DOHH2 (cell line): ENCODE data around the gene KANK3.

Experiments used
- EZH2phosphoT487 ChIP-seq: fragments of 200-600 bp; sonication (generic); IDR thresholded peaks from 2 replicates; pipeline ENCODE4 v1.6.1; 2017; ENCODE audit warnings: borderline replicate concordance, mild to moderate bottlenecking, antibody characterized with exemption, low read length, moderate library complexity, mixed read lengths
- TF ChIP-seq, protein P1 (sequence below): fragments of 200-600 bp; sonication (generic); IDR thresholded peaks from one replicate; pipeline ENCODE4 v1.5.1; 2014; ENCODE audit warnings: antibody characterized with exemption, mild to moderate bottlenecking, low read depth, low read length; ENCODE audit not compliant: poor library complexity, severe bottlenecking

DNA sequence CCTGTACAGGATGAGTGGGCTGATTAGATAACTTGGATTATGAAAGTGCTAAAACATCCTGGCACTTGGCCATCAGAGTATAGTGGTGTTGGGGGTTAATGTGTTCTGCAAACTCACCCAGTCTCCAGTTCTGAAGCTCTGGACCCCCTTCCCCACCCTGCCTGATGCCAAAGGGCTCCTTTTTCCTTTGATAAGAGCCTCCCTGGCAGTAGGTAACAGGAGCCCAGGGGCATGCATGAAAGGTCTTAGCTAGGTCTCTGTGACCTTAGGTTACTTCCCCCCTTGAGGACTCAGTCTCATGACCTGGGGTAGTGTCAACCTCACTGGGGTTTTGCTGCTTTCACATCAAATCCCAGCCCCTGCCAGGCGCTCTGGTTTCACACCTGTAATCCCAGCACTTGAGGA is 19.3 kb downstream of the KANK3 start:
- TF ChIP-seq, protein P1, sequence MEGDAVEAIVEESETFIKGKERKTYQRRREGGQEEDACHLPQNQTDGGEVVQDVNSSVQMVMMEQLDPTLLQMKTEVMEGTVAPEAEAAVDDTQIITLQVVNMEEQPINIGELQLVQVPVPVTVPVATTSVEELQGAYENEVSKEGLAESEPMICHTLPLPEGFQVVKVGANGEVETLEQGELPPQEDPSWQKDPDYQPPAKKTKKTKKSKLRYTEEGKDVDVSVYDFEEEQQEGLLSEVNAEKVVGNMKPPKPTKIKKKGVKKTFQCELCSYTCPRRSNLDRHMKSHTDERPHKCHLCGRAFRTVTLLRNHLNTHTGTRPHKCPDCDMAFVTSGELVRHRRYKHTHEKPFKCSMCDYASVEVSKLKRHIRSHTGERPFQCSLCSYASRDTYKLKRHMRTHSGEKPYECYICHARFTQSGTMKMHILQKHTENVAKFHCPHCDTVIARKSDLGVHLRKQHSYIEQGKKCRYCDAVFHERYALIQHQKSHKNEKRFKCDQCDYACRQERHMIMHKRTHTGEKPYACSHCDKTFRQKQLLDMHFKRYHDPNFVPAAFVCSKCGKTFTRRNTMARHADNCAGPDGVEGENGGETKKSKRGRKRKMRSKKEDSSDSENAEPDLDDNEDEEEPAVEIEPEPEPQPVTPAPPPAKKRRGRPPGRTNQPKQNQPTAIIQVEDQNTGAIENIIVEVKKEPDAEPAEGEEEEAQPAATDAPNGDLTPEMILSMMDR = no peak
- TF ChIP-seq EZH2phosphoT487 = no peak
